B cell (primary cell): Measurements from ENCODE around the gene DCPS. TPM values are rescaled to one million over a fixed set of nuclear protein-coding genes. Genes with fewer than 3 reads are reported as not detected.

ENCODE experiments used
- ATAC-seq: fragments of 200-7000 bp; cut with Tn5 transposase; one replicate; pipeline ENCODE4 v1.10.0; 2021; ENCODE audit warnings: low read depth, mild to moderate bottlenecking, moderate number of reproducible peaks, moderate library complexity
- CTCF ChIA-PET: fragments of 350-600 bp; sonication (Branson Sonifier 250); formaldehyde crosslinking; loops from one replicate; lab custom pipeline; 2021; ENCODE audit warnings: antibody characterized with exemption, inconsistent platforms; lab: Charles Lee
- POLR2A ChIA-PET: fragments of 350-600 bp; sonication (Branson Sonifier 250); formaldehyde crosslinking; loops from one replicate; lab custom pipeline; 2021; ENCODE audit warnings: antibody characterized with exemption; lab: Charles Lee
- DNase-seq: peaks from one replicate; pipeline ENCODE4 v3.0.0; 2013
- H2AFZ ChIP-seq: 2 replicates; pipeline ENCODE4 v1.6.1; 2012; ENCODE audit warnings: mild to moderate bottlenecking, low read depth, low read length; ENCODE audit not compliant: insufficient read depth, poor library complexity, severe bottlenecking
- H3K27ac ChIP-seq, 2 donors: 1 replicate in 1 of 2; 2 replicates in 1 of 2; pipeline ENCODE4 v1.5.1; 2012 to 2013; ENCODE audit warnings: low read length in 2 of 2, mild to moderate bottlenecking in 2 of 2, moderate library complexity in 1 of 2
- H3K27me3 ChIP-seq, 4 experiments: fragments of 200-600 bp in 1 of 4; sonication (generic) in 1 of 4; replicated peaks in 1 of 4; 1 replicate in 2 of 4; 2 replicates in 2 of 4; pipeline versions ENCODE4 v1.6.1 to v1.7.0; 2013 to 2016; ENCODE audit warnings: low read length in 3 of 4, mild to moderate bottlenecking in 2 of 4, mixed read lengths in 1 of 4, moderate library complexity in 1 of 4; ENCODE audit not compliant: insufficient read depth in 4 of 4, control insufficient read depth in 3 of 4; ENCODE audit errors: control extremely low read depth in 1 of 4
- H3K36me3 ChIP-seq, 2 experiments: replicated peaks in 1 of 2; 1 replicate in 1 of 2; 2 replicates in 1 of 2; pipeline versions ENCODE4 v1.6.1 to v1.7.1; 2013; ENCODE audit warnings: low read length in 1 of 2; ENCODE audit not compliant: insufficient read depth in 2 of 2, control insufficient read depth in 1 of 2; ENCODE audit errors: control extremely low read depth in 1 of 2, extremely low read depth in 1 of 2
- H3K4me1 ChIP-seq, 2 donors: fragments of 200-600 bp in 1 of 2; sonication (generic) in 1 of 2; 1 replicate in 1 of 2; 2 replicates in 1 of 2; pipeline versions ENCODE4 v1.5.1 to v1.6.1; 2013 to 2017; ENCODE audit warnings: low read length in 2 of 2; ENCODE audit not compliant: control insufficient read depth in 2 of 2, insufficient read depth in 2 of 2
- H3K4me2 ChIP-seq: replicated peaks from 2 replicates; pipeline ENCODE3; 2012; ENCODE audit warnings: mild to moderate bottlenecking, low read depth, low read length; ENCODE audit not compliant: poor library complexity, severe bottlenecking
- H3K4me3 ChIP-seq, 5 experiments: fragments of 200-600 bp in 1 of 5; sonication (generic) in 1 of 5; 1 replicate in 3 of 5; 2 replicates in 2 of 5; pipeline versions ENCODE4 v1.5.1 to v1.7.0; 2011 to 2016; ENCODE audit warnings: low read length in 4 of 5, mild to moderate bottlenecking in 4 of 5, low read depth in 2 of 5, control low read depth in 1 of 5, moderate library complexity in 1 of 5; ENCODE audit not compliant: insufficient read depth in 1 of 5; ENCODE audit errors: control extremely low read depth in 1 of 5, extremely low read depth in 1 of 5
- H3K79me2 ChIP-seq: fragments of 200-600 bp; sonication (generic); one replicate; pipeline ENCODE4 v1.6.0; 2016; ENCODE audit warnings: low read length; ENCODE audit not compliant: control insufficient read depth, insufficient read depth
- H3K9ac ChIP-seq: fragments of 200-600 bp; sonication (generic); 2 replicates; pipeline ENCODE4 v1.6.1; 2017; ENCODE audit warnings: mild to moderate bottlenecking, low read length, moderate library complexity
- H3K9me3 ChIP-seq, 3 donors: one replicate each; pipeline versions ENCODE4 v1.6.1 to v1.7.1; 2013; ENCODE audit warnings: low read length in 2 of 3; ENCODE audit not compliant: control insufficient read depth in 2 of 3, insufficient read depth in 1 of 3; ENCODE audit errors: control extremely low read depth in 1 of 3
- H4K20me1 ChIP-seq: 2 replicates; pipeline ENCODE4 v1.6.0; 2012; ENCODE audit warnings: mild to moderate bottlenecking, low read length; ENCODE audit not compliant: insufficient read depth, control insufficient read depth, poor library complexity, severe bottlenecking
- H3K27ac Mint-ChIP-seq: one replicate; pipeline ENCODE4 v1.8.0; 2021; ENCODE audit warnings: mixed read lengths
- H3K27me3 Mint-ChIP-seq: one replicate; pipeline ENCODE4 v1.8.0; 2021; ENCODE audit warnings: mixed read lengths
- H3K4me1 Mint-ChIP-seq: one replicate; pipeline ENCODE4 v1.8.0; 2021; ENCODE audit warnings: mixed read lengths
- H3K4me3 Mint-ChIP-seq: one replicate; pipeline ENCODE4 v1.8.0; 2021; ENCODE audit warnings: mixed read lengths
- H3K9me3 Mint-ChIP-seq: one replicate; pipeline ENCODE4 v1.8.0; 2022; ENCODE audit warnings: mixed read lengths; ENCODE audit not compliant: insufficient read depth
- EZH2 ChIP-seq: IDR thresholded peaks from 2 replicates; pipeline ENCODE4 v1.6.1; 2012; ENCODE audit warnings: borderline replicate concordance, low read depth, mild to moderate bottlenecking, moderate library complexity, low read length; ENCODE audit not compliant: insufficient read depth, poor library complexity, severe bottlenecking
- WGBS: methylation state at CpG from one replicate; pipeline ENCODE4 v1.1.5; 2013; ENCODE audit warnings: missing lambda C conversion rate; ENCODE audit not compliant: insufficient coverage; 5-methylcytosine and 5-hydroxymethylcytosine counted together
- intact Hi-C: fragments of 100-400 bp; cut with micrococcal nuclease; formaldehyde crosslinking; loops from one replicate; pipeline ENCODE4 v1.10.0; 2022
- polyA plus RNA-seq: library from polyadenylated mRNA; depleted of rRNA; stranded (reverse); fragments of >200 nt; gene quantifications from 2 replicates; pipeline ENCODE4 v1.2.3, GENCODE V29; 2012
- total RNA-seq, 2 donors: library from RNA; stranded (reverse); fragments of 120-200 nt in 1 of 2; gene quantifications; 1 replicate in 1 of 2; 2 replicates in 1 of 2; pipeline versions ENCODE4 v1.2.3 to v1.2.4, GENCODE V29; 2013 to 2022
- TF ChIP-seq, protein P1 (sequence below): fragments of 200-600 bp; IDR thresholded peaks from one replicate; pipeline ENCODE4 v1.8.0; 2022; ENCODE audit warnings: antibody characterized with exemption, mild to moderate bottlenecking

The DCPS gene
- total and polyA plus RNA-seq, 2 donors (not counting 1 experiment from before 2014, with no cell fraction given): 21.7 to 37.1 TPM

GRCh38 chr11:126335463-126335760, 31.6 kb downstream of the DCPS start:
- Mint-ChIP-seq H3K27me3 (no peaks in the 10 kb centered on the region), H3K4me1 (peaks cover 6% of the 10 kb centered on the region), H3K27ac (no peak overlapping the region), H3K9me3 (no peaks in the 10 kb centered on the region), H3K4me3 (no peak overlapping the region)
- H3K4me2 ChIP-seq: no peak overlapping the region
- H3K79me2 ChIP-seq: no peaks in the 10 kb centered on the region
- intact Hi-C loops: no loop called here
- no peak for ATAC-seq
- ChIA-PET POLR2A (no interaction called here), CTCF (no interaction called here)
- H3K9ac ChIP-seq: no peak overlapping the region
- no peak overlapping the region for H3K27ac ChIP-seq
- DNase-seq: no peak
- no peaks in the 10 kb centered on the region for H3K9me3 ChIP-seq
- peaks cover 0 to 66% of the 10 kb centered on the region in 2 experiments for H3K36me3 ChIP-seq
- H3K27me3 ChIP-seq: no peaks in the 10 kb centered on the region
- no peaks in the 10 kb centered on the region for H3K4me1 ChIP-seq
- no peak overlapping the region for H3K4me3 ChIP-seq
- TF ChIP-seq, protein P1, sequence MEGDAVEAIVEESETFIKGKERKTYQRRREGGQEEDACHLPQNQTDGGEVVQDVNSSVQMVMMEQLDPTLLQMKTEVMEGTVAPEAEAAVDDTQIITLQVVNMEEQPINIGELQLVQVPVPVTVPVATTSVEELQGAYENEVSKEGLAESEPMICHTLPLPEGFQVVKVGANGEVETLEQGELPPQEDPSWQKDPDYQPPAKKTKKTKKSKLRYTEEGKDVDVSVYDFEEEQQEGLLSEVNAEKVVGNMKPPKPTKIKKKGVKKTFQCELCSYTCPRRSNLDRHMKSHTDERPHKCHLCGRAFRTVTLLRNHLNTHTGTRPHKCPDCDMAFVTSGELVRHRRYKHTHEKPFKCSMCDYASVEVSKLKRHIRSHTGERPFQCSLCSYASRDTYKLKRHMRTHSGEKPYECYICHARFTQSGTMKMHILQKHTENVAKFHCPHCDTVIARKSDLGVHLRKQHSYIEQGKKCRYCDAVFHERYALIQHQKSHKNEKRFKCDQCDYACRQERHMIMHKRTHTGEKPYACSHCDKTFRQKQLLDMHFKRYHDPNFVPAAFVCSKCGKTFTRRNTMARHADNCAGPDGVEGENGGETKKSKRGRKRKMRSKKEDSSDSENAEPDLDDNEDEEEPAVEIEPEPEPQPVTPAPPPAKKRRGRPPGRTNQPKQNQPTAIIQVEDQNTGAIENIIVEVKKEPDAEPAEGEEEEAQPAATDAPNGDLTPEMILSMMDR: no peak
- TF ChIP-seq EZH2: no peak
- WGBS: 95% methylated on average over 4 of the region's 5 CpGs
- no peaks in the 10 kb centered on the region for H4K20me1 ChIP-seq
- H2AFZ ChIP-seq: no peak overlapping the region

DNA sequence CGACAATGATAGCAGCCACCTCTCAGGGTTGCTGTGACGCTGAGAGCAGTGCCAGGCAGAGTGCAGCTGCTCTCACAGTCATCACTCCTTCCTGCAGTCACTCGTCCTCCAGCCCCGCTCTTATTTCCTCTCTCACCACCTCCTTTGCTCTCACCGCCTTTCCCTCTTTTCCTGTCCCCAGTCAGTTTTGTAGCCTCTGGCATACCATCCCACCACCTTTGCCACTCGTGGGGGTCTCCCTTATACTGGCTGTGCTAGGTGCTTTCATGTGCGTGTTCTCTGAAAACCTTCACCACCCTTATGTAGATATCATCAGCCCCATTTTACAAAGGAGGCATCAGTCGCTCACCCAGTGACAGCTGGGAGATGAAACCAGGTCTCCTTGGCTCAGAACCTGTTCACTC, 32.3 kb downstream of the DCPS start:
- Histone ChIP-seq H3K27me3 (no peaks in the 10 kb centered on the region), H2AFZ (no peak overlapping the region), H3K4me3 (no peak overlapping the region), H3K4me2 (no peak overlapping the region), H3K36me3 (peaks cover 0 to 68% of the 10 kb centered on the region in 2 experiments), H3K79me2 (no peaks in the 10 kb centered on the region), H3K9me3 (no peaks in the 10 kb centered on the region), H3K9ac (no peak overlapping the region), H4K20me1 (no peaks in the 10 kb centered on the region), H3K27ac (no peak overlapping the region), H3K4me1 (no peaks in the 10 kb centered on the region)
- no peaks in the 10 kb centered on the region for H3K9me3 Mint-ChIP-seq
- POLR2A ChIA-PET: no interaction called here
- no peak overlapping the region for H3K4me3 Mint-ChIP-seq
- DNase-seq (no peak), ATAC-seq (no peak)
- CTCF ChIA-PET: no interaction called here
- no peaks in the 10 kb centered on the region for H3K27me3 Mint-ChIP-seq
- H3K27ac Mint-ChIP-seq: no peak overlapping the region
- intact Hi-C loops: no loop called here
- peaks cover 6% of the 10 kb centered on the region for H3K4me1 Mint-ChIP-seq
- TF ChIP-seq, protein P1: no peak
- no peak for TF ChIP-seq EZH2
- WGBS: 31% methylated on average over 6 of the region's 8 CpGs
